GM12892 (cell line): ENCODE results near the gene ZNF638.
"Not testable (repeated sequence)": the region's sequence is repeated elsewhere in the genome, so short reads cannot be mapped to it uniquely, and the experiment has no call there.

Experiments used
- DNase-seq: peaks from one replicate; pipeline ENCODE4 v3.0.0; 2011; ENCODE audit not compliant: insufficient read length
- FAIRE-seq: peaks from 2 replicates; lab custom pipeline; 2011; peaks lifted over from hg19 to GRCh38; lab: Jason Lieb, UNC
- POLR2A ChIP-seq: IDR thresholded peaks from 2 replicates; pipeline ENCODE4 v1.6.1; 2011; ENCODE audit warnings: low read depth, low read length, control low read depth
- POLR2AphosphoS5 ChIP-seq: IDR thresholded peaks from 2 replicates; pipeline ENCODE4 v1.6.1; 2011; ENCODE audit warnings: low read depth, low read length, control low read depth
- TAF1 ChIP-seq: IDR thresholded peaks from 2 replicates; pipeline ENCODE4 v1.6.1; 2011; ENCODE audit warnings: low read depth, mild to moderate bottlenecking, control low read depth, low read length, borderline replicate concordance

Gene ZNF638

DNA sequence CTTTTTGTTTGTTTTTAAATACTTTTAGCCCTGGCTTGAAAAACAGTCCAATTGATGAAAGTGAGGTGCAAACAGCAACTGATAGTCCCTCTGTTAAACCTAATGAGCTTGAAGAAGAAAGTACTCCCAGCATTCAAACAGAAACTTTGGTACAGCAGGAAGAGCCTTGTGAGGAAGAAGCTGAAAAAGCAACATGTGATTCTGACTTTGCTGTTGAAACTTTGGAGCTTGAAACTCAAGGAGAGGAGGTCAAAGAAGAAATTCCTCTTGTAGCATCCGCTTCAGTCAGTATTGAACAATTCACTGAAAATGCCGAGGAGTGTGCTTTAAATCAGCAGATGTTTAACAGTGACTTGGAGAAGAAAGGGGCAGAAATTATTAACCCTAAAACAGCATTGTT, 91.2 kb downstream of the ZNF638 start:
- no peak for DNase-seq
- FAIRE-seq, result no peak

DNA sequence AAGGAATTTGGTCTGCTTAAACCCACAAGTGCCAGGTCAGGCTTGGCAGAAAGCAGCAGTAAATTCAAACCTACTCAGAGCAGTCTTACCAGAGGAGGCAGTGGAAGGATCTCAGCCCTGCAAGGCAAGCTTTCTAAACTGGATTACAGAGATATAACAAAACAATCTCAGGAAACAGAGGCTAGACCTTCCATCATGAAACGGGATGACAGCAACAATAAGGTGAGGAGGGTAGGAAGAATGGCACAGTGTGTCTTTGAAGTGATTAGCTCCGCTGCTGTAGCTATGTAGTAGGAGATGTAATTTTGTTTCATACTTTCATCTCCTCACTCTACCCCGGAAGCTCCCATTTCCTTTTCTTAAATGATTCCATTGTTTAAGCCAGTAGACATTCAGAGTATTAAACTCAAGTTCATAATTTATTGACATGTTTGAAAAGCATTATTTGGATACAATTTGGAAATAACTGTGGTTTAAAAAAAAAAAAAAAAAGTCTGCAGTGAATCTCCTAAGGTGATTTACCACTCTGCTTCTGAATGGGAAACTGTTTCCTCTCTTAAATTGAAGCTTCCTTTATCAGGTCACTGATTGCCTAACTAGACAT, 92.3 kb downstream of the ZNF638 start:
- FAIRE-seq (no peak), DNase-seq (no peak)
- TF ChIP-seq TAF1 (no peak), POLR2A (no peak), POLR2AphosphoS5 (no peak)

More for the DNA sequence above, 91.2 kb downstream of the ZNF638 start:
- TF ChIP-seq POLR2A (no peak), TAF1 (no peak), POLR2AphosphoS5 (no peak)

DNA sequence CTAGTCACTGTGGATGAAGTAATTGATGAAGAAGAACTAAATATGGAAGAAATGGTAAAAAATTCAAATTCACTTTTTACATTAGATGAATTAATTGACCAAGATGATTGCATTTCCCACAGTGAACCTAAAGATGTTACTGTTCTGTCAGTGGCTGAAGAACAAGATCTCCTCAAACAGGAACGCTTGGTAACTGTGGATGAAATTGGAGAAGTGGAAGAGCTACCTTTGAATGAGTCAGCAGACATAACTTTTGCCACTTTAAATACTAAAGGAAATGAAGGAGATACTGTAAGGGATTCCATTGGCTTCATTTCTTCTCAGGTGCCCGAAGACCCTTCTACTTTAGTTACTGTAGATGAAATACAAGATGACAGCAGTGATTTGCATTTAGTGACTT, 95.1 kb downstream of the ZNF638 start:
- no peak for DNase-seq
- FAIRE-seq, result no peak
- TF ChIP-seq POLR2AphosphoS5 (no peak), POLR2A (no peak), TAF1 (no peak)

DNA sequence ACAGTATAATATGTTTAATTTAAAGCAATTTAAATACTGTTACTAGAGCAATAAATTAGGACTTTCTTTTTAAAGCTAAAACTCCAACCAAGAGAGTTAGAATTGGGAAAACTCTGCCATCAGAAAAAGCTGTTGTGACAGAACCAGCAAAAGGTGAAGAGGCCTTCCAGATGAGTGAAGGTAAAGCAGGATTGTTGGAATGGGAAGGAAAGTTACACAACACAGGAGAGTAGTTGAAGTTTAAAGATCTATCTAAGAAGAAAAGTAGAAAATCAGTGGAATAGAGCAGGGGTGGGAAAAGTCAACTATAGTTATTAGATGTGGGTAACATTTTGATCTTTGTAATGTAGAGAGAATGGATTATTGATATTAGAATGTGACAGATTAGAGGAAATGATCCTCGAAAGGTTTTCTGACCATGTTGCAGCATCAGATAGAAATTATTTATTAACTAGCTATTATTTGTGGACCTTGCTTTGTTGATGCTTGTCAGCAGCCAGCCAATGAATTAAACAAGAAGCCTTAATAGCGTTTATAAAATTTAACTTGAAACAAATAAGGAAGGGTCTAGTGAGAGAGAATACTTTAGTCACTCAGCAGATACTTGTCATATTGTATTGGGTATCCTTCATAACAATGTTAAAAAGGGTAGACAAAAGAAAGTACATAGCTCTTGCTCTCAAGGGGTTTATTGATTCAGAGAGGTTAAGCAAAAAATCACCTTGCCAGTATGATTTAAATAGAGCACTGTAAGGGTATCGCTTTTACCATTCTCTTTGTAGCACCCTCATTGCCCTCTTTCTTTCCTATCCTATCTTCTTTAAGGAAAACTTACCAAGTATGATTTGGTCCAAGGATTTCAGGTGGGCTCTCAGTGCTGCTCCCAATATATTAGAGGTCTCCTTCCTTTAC, 97.1 kb downstream of the ZNF638 start:
- FAIRE-seq, result no peak
- TF ChIP-seq POLR2AphosphoS5, result no peak
- no peak for TF ChIP-seq TAF1
- no peak for TF ChIP-seq POLR2A
- no peak for DNase-seq

- DNase-seq, FAIRE-seq: not testable (repeated sequence)
Measured at GRCh38 chr2:71445142-71445541, 113.6 kb downstream of the ZNF638 start.

- TF ChIP-seq TAF1 (no peak), POLR2AphosphoS5 (no peak), POLR2A (no peak)
- FAIRE-seq, result no peak
- no peak for DNase-seq
Measured at GRCh38 chr2:71446505-71446904, 114.9 kb downstream of the ZNF638 start.

GRCh38 chr2:71449343-71449742, 117.8 kb downstream of the ZNF638 start:
- TF ChIP-seq POLR2A (no peak), POLR2AphosphoS5 (no peak), TAF1 (no peak)
- FAIRE-seq, result no peak
- no peak for DNase-seq

DNA sequence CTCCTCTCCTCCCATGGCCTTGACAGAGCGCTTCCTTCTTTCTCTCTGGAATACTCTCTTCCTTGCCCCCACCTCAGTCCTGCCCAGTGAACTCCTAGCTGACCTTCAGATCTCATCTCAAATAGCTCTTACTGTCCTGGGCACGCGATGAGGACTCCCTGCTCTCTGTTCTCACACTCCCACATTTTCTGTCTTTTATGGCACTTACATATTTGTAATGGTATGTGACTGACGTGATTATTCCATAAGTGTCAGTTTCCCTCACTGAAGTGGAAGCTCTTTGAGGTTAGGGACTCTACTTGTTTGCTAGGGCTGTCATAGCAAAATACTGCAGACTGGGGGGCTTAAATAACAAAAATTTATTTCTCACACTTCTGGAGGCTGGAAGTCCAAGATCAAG, 120.1 kb downstream of the ZNF638 start:
- TF ChIP-seq POLR2AphosphoS5, result no peak
- FAIRE-seq, result no peak
- DNase-seq, result no peak

- TF ChIP-seq POLR2A, result no peak
- TF ChIP-seq TAF1, result no peak
- no peak for TF ChIP-seq POLR2AphosphoS5
- FAIRE-seq (no peak), DNase-seq (no peak)
Measured at GRCh38 chr2:71452565-71452964, 121.0 kb downstream of the ZNF638 start.

GRCh38 chr2:71453404-71454220, 122.0 kb downstream of the ZNF638 start, which contains the start of gene DYSF:
TSS of gene DYSF (plus strand) at chr2:71453561.
- FAIRE-seq (no peak), DNase-seq (no peak)
- TF ChIP-seq TAF1, result no peak
- TF ChIP-seq POLR2A, result no peak
- TF ChIP-seq POLR2AphosphoS5, result no peak

DNA sequence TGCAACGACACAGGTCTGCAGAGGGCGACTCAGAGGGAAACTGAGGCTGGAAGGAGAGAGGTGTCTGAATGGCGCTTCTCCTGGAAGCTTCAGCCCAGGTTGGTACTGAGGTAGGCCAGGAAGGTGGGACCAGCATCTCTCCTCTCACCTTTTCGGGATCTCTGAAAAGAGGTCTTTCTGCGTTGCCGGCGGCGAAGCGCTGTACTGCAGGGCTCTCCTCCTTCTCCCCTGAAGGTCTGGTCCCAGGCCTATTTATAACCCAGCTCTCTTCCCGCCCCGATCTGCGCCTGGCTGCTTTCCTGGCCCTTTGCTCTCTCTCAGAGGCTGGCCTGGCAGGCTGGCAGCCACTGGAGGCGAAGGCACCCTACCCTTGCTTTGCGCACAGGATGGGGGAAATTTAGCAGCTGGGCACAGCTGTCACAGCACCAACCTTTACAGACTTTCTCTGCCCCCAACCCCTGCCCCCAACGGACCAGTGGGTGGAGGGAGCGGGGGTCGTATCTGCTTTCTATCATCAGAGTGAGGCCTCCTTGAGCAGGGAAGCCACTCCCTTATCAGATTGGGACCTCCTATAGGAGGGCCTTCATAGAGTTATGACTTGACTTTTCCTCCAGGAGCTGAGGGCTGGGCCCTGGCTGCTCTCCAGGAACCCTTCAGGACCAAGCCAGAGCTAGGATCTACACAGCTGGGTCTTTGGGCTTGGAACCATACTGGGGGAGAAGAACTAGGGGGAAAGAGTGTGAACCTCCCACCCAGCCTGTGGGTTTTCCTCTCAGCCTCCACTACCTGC, 122.8 kb downstream of the ZNF638 start:
- FAIRE-seq, result no peak
- no peak for DNase-seq
- TF ChIP-seq POLR2A, result no peak
- TF ChIP-seq TAF1, result no peak
- no peak for TF ChIP-seq POLR2AphosphoS5
